ENCODE data around the gene SPAG9. TPM values are rescaled to one million over a fixed set of nuclear protein-coding genes. Genes with fewer than 3 reads are reported as not detected.

The SPAG9 gene
- total RNA-seq, 1 experiment from 2014 or later = 129 TPM

GRCh38 chr17:51032850-51033249 is 87.8 kb downstream of the SPAG9 start:
- no peak overlapping the region for H3K27ac Mint-ChIP-seq (ENCODE audit: unreplicated experiment)
- intact Hi-C loops (cut with micrococcal nuclease; ENCODE audit: unreplicated experiment) = no loop called here
- no peak for TF ChIP-seq CTCF (IDR thresholded peaks at IDR 0.05; ENCODE audit: unreplicated experiment)
- no peak overlapping the region for H3K4me3 Mint-ChIP-seq (ENCODE audit: low read depth, unreplicated experiment)
- CTCF ChIA-PET = interaction anchor here (0.6 to 0.8 kb wide), 2 partner anchors 87 to 1007 kb away, joined by 3 read pairs; partner anchors contain the start of gene SPAG9
- no peak for DNase-seq
- H3K27me3 Mint-ChIP-seq (ENCODE audit: unreplicated experiment) = no peaks in the 10 kb centered on the region
- peaks cover 18% of the 10 kb centered on the region for H3K36me3 Mint-ChIP-seq (ENCODE audit: insufficient read depth, unreplicated experiment)
- H3K4me1 Mint-ChIP-seq (ENCODE audit: low read depth, unreplicated experiment) = peaks cover 11% of the 10 kb centered on the region
- no TSS peak for BruUV-seq (replicated peaks)
- no peaks in the 10 kb centered on the region for H3K9me3 Mint-ChIP-seq (ENCODE audit: low read depth, unreplicated experiment)

- no peak for TF ChIP-seq CTCF (IDR thresholded peaks at IDR 0.05; ENCODE audit: unreplicated experiment)
- no peak overlapping the region for H3K27ac Mint-ChIP-seq (ENCODE audit: unreplicated experiment)
- CTCF ChIA-PET = interaction anchor here (0.7 kb wide), 1 partner anchor 14 kb away, joined by 3 read pairs; no protein-coding TSS in a partner anchor
- H3K4me3 Mint-ChIP-seq (ENCODE audit: low read depth, unreplicated experiment) = no peak overlapping the region
- intact Hi-C loops (cut with micrococcal nuclease; ENCODE audit: unreplicated experiment) = no loop called here
- H3K9me3 Mint-ChIP-seq (ENCODE audit: low read depth, unreplicated experiment) = no peaks in the 10 kb centered on the region
- no peaks in the 10 kb centered on the region for H3K4me1 Mint-ChIP-seq (ENCODE audit: low read depth, unreplicated experiment)
- BruUV-seq (replicated peaks) = no TSS peak
- peaks cover 17% of the 10 kb centered on the region for H3K36me3 Mint-ChIP-seq (ENCODE audit: insufficient read depth, unreplicated experiment)
- H3K27me3 Mint-ChIP-seq (ENCODE audit: unreplicated experiment) = no peaks in the 10 kb centered on the region
- no peak for DNase-seq
Measured at GRCh38 chr17:51029568-51030463, 90.9 kb downstream of the SPAG9 start.

- CTCF ChIA-PET = no interaction called here
- intact Hi-C loops (cut with micrococcal nuclease; ENCODE audit: unreplicated experiment) = no loop called here
- no TSS peak for BruUV-seq (replicated peaks)
Measured at GRCh38 chr17:51029142-51029541, 91.5 kb downstream of the SPAG9 start.

More at GRCh38 chr17:51029142-51029541, 91.5 kb downstream of the SPAG9 start:
- no peaks in the 10 kb centered on the region for H3K4me1 Mint-ChIP-seq (ENCODE audit: low read depth, unreplicated experiment)
- H3K27me3 Mint-ChIP-seq (ENCODE audit: unreplicated experiment) = no peaks in the 10 kb centered on the region
- H3K27ac Mint-ChIP-seq (ENCODE audit: unreplicated experiment) = no peak overlapping the region
- DNase-seq = no peak
- TF ChIP-seq CTCF (IDR thresholded peaks at IDR 0.05; ENCODE audit: unreplicated experiment) = no peak
- no peak overlapping the region for H3K4me3 Mint-ChIP-seq (ENCODE audit: low read depth, unreplicated experiment)
- peaks cover 16% of the 10 kb centered on the region for H3K36me3 Mint-ChIP-seq (ENCODE audit: insufficient read depth, unreplicated experiment)
- no peaks in the 10 kb centered on the region for H3K9me3 Mint-ChIP-seq (ENCODE audit: low read depth, unreplicated experiment)

Data from Calu3 (cell line).